H1 (cell line): Measurements from ENCODE around the gene KRT10. TPM values are rescaled to one million over a fixed set of nuclear protein-coding genes. Genes with fewer than 3 reads are reported as not detected.

Experiments used
- CTCF ChIA-PET: fragments of 300-600 bp; sonication (Branson Sonifier 250); formaldehyde crosslinking; loops from one replicate; lab custom pipeline; 2021; ENCODE audit not compliant: partially characterized antibody; lab: Charles Lee
- POLR2A ChIA-PET: fragments of 300-600 bp; sonication (Branson Sonifier 250); formaldehyde crosslinking; loops from one replicate; lab custom pipeline; 2021; ENCODE audit warnings: inconsistent platforms; ENCODE audit not compliant: partially characterized antibody; lab: Charles Lee
- DNase-seq, 2 experiments: peaks; one replicate each; pipeline versions ENCODE4 v3.0.0 to v3.0.0-alpha.2; 2010 to 2022; ENCODE audit warnings: low spot score in 2 of 2, low read depth in 1 of 2, mixed read lengths in 1 of 2
- FAIRE-seq: peaks from 2 replicates; lab custom pipeline; 2011; peaks lifted over from hg19 to GRCh38; lab: Jason Lieb, UNC
- H2AFZ ChIP-seq: 2 replicates; pipeline ENCODE4 v1.8.1; 2012; ENCODE audit warnings: low read length, inconsistent platforms
- H2AK5ac ChIP-seq: 2 replicates; pipeline ENCODE4 v1.6.1; 2013; ENCODE audit warnings: low read depth, low read length
- H2BK120ac ChIP-seq: replicated peaks from 2 replicates; pipeline ENCODE3; 2013; ENCODE audit warnings: low read depth, low read length, inconsistent platforms
- H2BK12ac ChIP-seq: 2 replicates; pipeline ENCODE4 v1.6.1; 2013; ENCODE audit warnings: low read depth, low read length
- H2BK15ac ChIP-seq: 2 replicates; pipeline ENCODE4 v1.6.1; 2013; ENCODE audit warnings: low read length
- H2BK20ac ChIP-seq: 2 replicates; pipeline ENCODE4 v1.6.1; 2013; ENCODE audit warnings: low read length
- H2BK5ac ChIP-seq: 2 replicates; pipeline ENCODE4 v1.6.1; 2013; ENCODE audit warnings: low read depth, low read length
- H3K14ac ChIP-seq: 2 replicates; pipeline ENCODE4 v1.6.1; 2013; ENCODE audit warnings: inconsistent platforms; ENCODE audit not compliant: insufficient read length
- H3K18ac ChIP-seq: 2 replicates; pipeline ENCODE4 v1.6.1; 2013; ENCODE audit warnings: low read length; ENCODE audit errors: extremely low read depth
- H3K23ac ChIP-seq: 2 replicates; pipeline ENCODE4 v1.6.1; 2013; ENCODE audit warnings: inconsistent platforms; ENCODE audit not compliant: insufficient read length
- H3K23me2 ChIP-seq: 2 replicates; pipeline ENCODE4 v1.6.1; 2013; ENCODE audit warnings: low read depth, low read length
- H3K27ac ChIP-seq: 2 replicates; pipeline ENCODE4 v1.6.1; 2011; ENCODE audit warnings: low read depth, low read length, inconsistent platforms
- H3K27me3 ChIP-seq, 4 experiments: replicated peaks in 1 of 4; 1 replicate in 1 of 4; 2 replicates in 3 of 4; pipeline versions ENCODE4 v1.6.1 to v1.8.1; 2011 to 2013; ENCODE audit warnings: low read length in 3 of 4, mild to moderate bottlenecking in 3 of 4, inconsistent platforms in 2 of 4, mixed read lengths in 2 of 4, moderate library complexity in 1 of 4; ENCODE audit not compliant: control insufficient read depth in 3 of 4, insufficient read depth in 3 of 4; ENCODE audit errors: extremely low read depth in 1 of 4
- H3K36me3 ChIP-seq, 4 experiments: 2 replicates each; pipeline versions ENCODE4 v1.6.1 to v1.8.1; 2011 to 2013; ENCODE audit warnings: mild to moderate bottlenecking in 4 of 4, low read length in 3 of 4, moderate library complexity in 2 of 4, control low read depth in 1 of 4, inconsistent platforms in 1 of 4; ENCODE audit not compliant: insufficient read depth in 4 of 4, control insufficient read depth in 2 of 4
- H3K4ac ChIP-seq: replicated peaks from 2 replicates; pipeline ENCODE3; 2013; ENCODE audit warnings: low read length, low read depth, mixed read lengths, inconsistent platforms; ENCODE audit not compliant: insufficient read length
- H3K4me1 ChIP-seq, 4 experiments: replicated peaks in 1 of 4; 1 replicate in 1 of 4; 2 replicates in 3 of 4; pipeline versions ENCODE4 v1.6.1 to v1.8.1; 2011 to 2013; ENCODE audit warnings: low read length in 3 of 4, inconsistent platforms in 2 of 4, mixed read lengths in 1 of 4; ENCODE audit not compliant: insufficient read depth in 4 of 4, control insufficient read depth in 3 of 4
- H3K4me2 ChIP-seq, 2 experiments: 2 replicates each; pipeline versions ENCODE4 v1.6.1 to v1.8.1; 2011 to 2013; ENCODE audit warnings: low read depth in 2 of 2, low read length in 2 of 2, control low read depth in 1 of 2, inconsistent platforms in 1 of 2, mild to moderate bottlenecking in 1 of 2; ENCODE audit not compliant: insufficient read depth in 1 of 2
- H3K4me3 ChIP-seq, 4 experiments: fragments of 200-600, 300-600 bp in 1 of 4; sonication (generic), shearing (Covaris generic), sonication (Bioruptor Twin) in 1 of 4; 2 replicates each; pipeline versions ENCODE4 v1.5.1 to v1.8.1; 2011 to 2016; ENCODE audit warnings: low read length in 4 of 4, low read depth in 3 of 4, control low read depth in 2 of 4, inconsistent platforms in 2 of 4, mild to moderate bottlenecking in 2 of 4, mixed read lengths in 1 of 4, moderate library complexity in 1 of 4; ENCODE audit not compliant: insufficient read depth in 2 of 4; ENCODE audit errors: extremely low read depth in 1 of 4
- H3K56ac ChIP-seq: replicated peaks from 2 replicates; pipeline ENCODE3; 2013; ENCODE audit warnings: low read depth, mild to moderate bottlenecking, mixed read lengths, low read length, inconsistent platforms; ENCODE audit not compliant: insufficient read length
- H3K79me1 ChIP-seq: 2 replicates; pipeline ENCODE4 v1.6.1; 2013; ENCODE audit warnings: low read depth, low read length, control low read depth
- H3K79me2 ChIP-seq, 2 experiments: 2 replicates each; pipeline versions ENCODE4 v1.6.1 to v1.8.1; 2012 to 2013; ENCODE audit warnings: low read length in 2 of 2, mild to moderate bottlenecking in 2 of 2, inconsistent platforms in 1 of 2; ENCODE audit not compliant: insufficient read depth in 2 of 2, control insufficient read depth in 1 of 2
- H3K9ac ChIP-seq, 4 experiments: replicated peaks in 1 of 4; 1 replicate in 1 of 4; 2 replicates in 3 of 4; pipeline versions ENCODE4 v1.6.1 to v1.8.1; 2011 to 2013; ENCODE audit warnings: low read depth in 3 of 4, low read length in 3 of 4, control low read depth in 2 of 4, mild to moderate bottlenecking in 2 of 4, moderate library complexity in 2 of 4, inconsistent platforms in 1 of 4; ENCODE audit errors: extremely low read depth in 1 of 4
- H3K9me3 ChIP-seq, 2 experiments: 2 replicates each; pipeline versions ENCODE4 v1.6.1 to v1.8.1; 2012 to 2013; ENCODE audit warnings: mild to moderate bottlenecking in 2 of 2, moderate library complexity in 2 of 2, control low read depth in 1 of 2, inconsistent platforms in 1 of 2, low read depth in 1 of 2, low read length in 1 of 2, mixed read lengths in 1 of 2; ENCODE audit not compliant: insufficient read depth in 2 of 2
- H4K20me1 ChIP-seq, 2 experiments: replicated peaks in 1 of 2; 2 replicates each; pipeline versions ENCODE3 to v1.8.1; 2011 to 2013; ENCODE audit warnings: inconsistent platforms in 2 of 2, low read length in 2 of 2, mild to moderate bottlenecking in 1 of 2; ENCODE audit not compliant: insufficient read depth in 2 of 2, control insufficient read depth in 1 of 2
- H4K5ac ChIP-seq: 2 replicates; pipeline ENCODE4 v1.6.1; 2013; ENCODE audit warnings: low read length, low read depth, mixed read lengths, inconsistent platforms; ENCODE audit not compliant: insufficient read length
- H4K8ac ChIP-seq: 2 replicates; pipeline ENCODE4 v1.8.0; 2013; ENCODE audit warnings: mild to moderate bottlenecking, moderate library complexity, low read length, inconsistent platforms; ENCODE audit not compliant: insufficient read depth; ENCODE audit errors: extremely low read depth
- H4K91ac ChIP-seq: replicated peaks from 2 replicates; pipeline ENCODE3; 2013; ENCODE audit warnings: low read length, mixed read lengths, inconsistent platforms; ENCODE audit not compliant: insufficient read length
- BRCA1 ChIP-seq: IDR thresholded peaks from 2 replicates; pipeline ENCODE4 v1.6.1; 2012; ENCODE audit warnings: low read depth, low read length, improper control_type of control experiment
- CBX8 ChIP-seq: fragments of 300-800, 300-1000 bp; sonication (generic); IDR thresholded peaks from 2 replicates; pipeline ENCODE4 v1.7.1; 2016; ENCODE audit warnings: low read depth, low read length, borderline replicate concordance
- HDAC2 ChIP-seq, 2 experiments: fragments of 300-600 bp in 1 of 2; sonication (generic) in 1 of 2; IDR thresholded peaks; 2 replicates each; pipeline ENCODE4 v1.6.1; 2011 to 2012; ENCODE audit warnings: low read depth in 2 of 2, low read length in 2 of 2, mild to moderate bottlenecking in 2 of 2, moderate library complexity in 2 of 2, borderline replicate concordance in 1 of 2, inconsistent platforms in 1 of 2
- JUN ChIP-seq: IDR thresholded peaks from 2 replicates; pipeline ENCODE4 v1.6.1; 2011; ENCODE audit warnings: low read depth, mild to moderate bottlenecking, improper control_type of control experiment, low read length
- KDM1A ChIP-seq: fragments of 200-600, 300-600 bp; sonication (generic); IDR thresholded peaks from 2 replicates; pipeline ENCODE4 v1.7.1; 2016; ENCODE audit warnings: mild to moderate bottlenecking, low read length, borderline replicate concordance
- POLR2AphosphoS5 ChIP-seq: IDR thresholded peaks from 2 replicates; pipeline ENCODE4 v1.6.1; 2011; ENCODE audit warnings: low read depth, low read length
- RFX5 ChIP-seq: IDR thresholded peaks from 2 replicates; pipeline ENCODE4 v1.6.1; 2011; ENCODE audit warnings: low read depth, low read length, improper control_type of control experiment, borderline replicate concordance
- SP1 ChIP-seq: IDR thresholded peaks from 2 replicates; pipeline ENCODE4 v1.6.1; 2011; ENCODE audit warnings: low read depth, low read length
- TCF12 ChIP-seq: IDR thresholded peaks from 2 replicates; pipeline ENCODE4 v1.6.1; 2011; ENCODE audit warnings: low read depth, mild to moderate bottlenecking, low read length
- TEAD4 ChIP-seq: IDR thresholded peaks from 2 replicates; pipeline ENCODE4 v1.6.1; 2012; ENCODE audit warnings: low read depth, low read length, inconsistent platforms, mixed read lengths
- WGBS, 2 experiments: shearing (Covaris generic) in 1 of 2; methylation state at CpG; one replicate each; pipeline versions ENCODE4 v1.1.6 to v1.1.7; 2013 to 2015; ENCODE audit warnings: low lambda C conversion rate in 2 of 2, mixed read lengths in 2 of 2, inconsistent platforms in 1 of 2, low coverage in 1 of 2, missing lambda C conversion rate in 1 of 2; ENCODE audit not compliant: insufficient replicate concordance in 2 of 2, insufficient coverage in 1 of 2, insufficient read length in 1 of 2; ENCODE audit errors: extremely low coverage in 1 of 2, missing lambda C conversion rate in 1 of 2; 5-methylcytosine and 5-hydroxymethylcytosine counted together
- polyA plus RNA-seq, 7 experiments: library from polyadenylated mRNA; depleted of rRNA in 3 of 7; stranded (reverse) in 5 of 7; unstranded in 2 of 7; fragments of >200 nt in 5 of 7; fragments of 200-250 nt in 2 of 7; gene quantifications; 1 replicate in 5 of 7; 2 replicates in 1 of 7; 4 replicates in 1 of 7; pipeline versions ENCODE4 v1.2.1 to v1.2.3, GENCODE V29; 2011 to 2013; ENCODE audit warnings: missing spikeins in 2 of 7, mixed read lengths in 2 of 7
- total RNA-seq: library from RNA; stranded (reverse); fragmentation: NEBNext Ultra II Directional; extraction: Animal tissue kit (Norgen Biotek cat#: 25700); gene quantifications from 2 replicates; pipeline ENCODE4 v1.2.1, GENCODE V29; 2021
- TF ChIP-seq, protein P1 (sequence below), 3 experiments: IDR thresholded peaks; 1 replicate in 2 of 3; 2 replicates in 1 of 3; pipeline versions ENCODE4 v1.5.1 to v1.6.1; 2011; ENCODE audit warnings: low read length in 3 of 3, mild to moderate bottlenecking in 3 of 3, inconsistent platforms in 2 of 3, low read depth in 1 of 3, moderate library complexity in 1 of 3; ENCODE audit not compliant: insufficient read depth in 1 of 3; ENCODE audit errors: control extremely low read depth in 1 of 3

The KRT10 gene
- total and polyA plus RNA-seq, 2 of the 8 experiments (the other 6 are each of a cell fraction or from before 2014, with no cell fraction given), result 3.5 to 39.4 TPM

DNA sequence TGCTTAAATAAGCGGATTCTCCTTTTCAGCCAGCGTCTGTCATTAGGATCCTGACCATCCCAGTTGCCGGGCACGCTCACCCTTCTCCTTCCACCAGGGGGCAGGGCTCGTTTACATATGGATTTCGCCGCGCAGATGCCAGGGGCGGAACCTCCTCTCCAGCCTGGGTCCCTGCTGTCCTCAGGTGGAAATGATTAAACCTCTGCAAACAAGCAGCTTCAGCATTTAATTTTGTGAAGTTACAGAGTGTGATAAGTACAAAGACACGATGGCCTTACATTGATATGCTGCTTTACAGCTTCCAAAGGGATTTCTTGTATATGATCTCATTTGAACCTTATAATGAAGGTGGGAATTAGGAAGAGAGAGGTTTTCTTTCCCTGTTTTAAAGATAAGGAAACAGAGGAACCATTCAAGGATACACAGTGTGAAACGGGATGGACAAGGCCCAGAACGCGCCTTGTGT is 18.8 kb downstream of the KRT10 start:
- no peaks in the 10 kb centered on the region for H3K4me1 ChIP-seq
- no peak overlapping the region for H2BK120ac ChIP-seq
- no peak overlapping the region for H4K8ac ChIP-seq
- no peaks in the 10 kb centered on the region for H4K20me1 ChIP-seq
- H2BK5ac ChIP-seq, result no peak overlapping the region
- no peak overlapping the region for H3K14ac ChIP-seq
- no peak overlapping the region for H3K4me2 ChIP-seq
- H4K5ac ChIP-seq, result no peak overlapping the region
- POLR2A ChIA-PET, result no interaction called here
- no peak overlapping the region for H2BK15ac ChIP-seq
- WGBS, 2 experiments, result 23% methylated on average over 13 of the region's 13 CpGs; no CpG with 5 or more reads in 1 of the 2 experiments
- CTCF ChIA-PET, result interaction anchor here (0.6 to 1.7 kb wide), 8 partner anchors 9 to 1109 kb away, joined by 3 to 6 read pairs (median 4); no protein-coding TSS in a partner anchor
- H2BK20ac ChIP-seq, result no peak overlapping the region
- H3K9me3 ChIP-seq, result no peaks in the 10 kb centered on the region
- no peak overlapping the region for H3K4ac ChIP-seq
- no peak overlapping the region for H3K18ac ChIP-seq
- H3K9ac ChIP-seq, result no peak overlapping the region
- H3K23me2 ChIP-seq, result no peaks in the 10 kb centered on the region
- peak in 1 of 2 experiments; percentile 90 for DNase-seq
- H3K79me2 ChIP-seq, result no peaks in the 10 kb centered on the region
- no peaks in the 10 kb centered on the region for H3K79me1 ChIP-seq
- H3K36me3 ChIP-seq, result no peaks in the 10 kb centered on the region
- no peak overlapping the region; the same call in 1 of the 2 replicates for H2AFZ ChIP-seq
- no peak overlapping the region for H4K91ac ChIP-seq
- peak; percentile 78 for FAIRE-seq
- H3K23ac ChIP-seq, result no peak overlapping the region
- no peak overlapping the region for H3K4me3 ChIP-seq
- no peak overlapping the region for H2BK12ac ChIP-seq
- 0 out of 7 replicates have a peak, but pooled peaks cover 0 to 3% (median 0%) of the 10 kb centered on the region in 4 experiments for H3K27me3 ChIP-seq
- H3K56ac ChIP-seq, result no peak overlapping the region
- no peak overlapping the region for H3K27ac ChIP-seq
- no peak overlapping the region for H2AK5ac ChIP-seq
- TF ChIP-seq, protein P1, sequence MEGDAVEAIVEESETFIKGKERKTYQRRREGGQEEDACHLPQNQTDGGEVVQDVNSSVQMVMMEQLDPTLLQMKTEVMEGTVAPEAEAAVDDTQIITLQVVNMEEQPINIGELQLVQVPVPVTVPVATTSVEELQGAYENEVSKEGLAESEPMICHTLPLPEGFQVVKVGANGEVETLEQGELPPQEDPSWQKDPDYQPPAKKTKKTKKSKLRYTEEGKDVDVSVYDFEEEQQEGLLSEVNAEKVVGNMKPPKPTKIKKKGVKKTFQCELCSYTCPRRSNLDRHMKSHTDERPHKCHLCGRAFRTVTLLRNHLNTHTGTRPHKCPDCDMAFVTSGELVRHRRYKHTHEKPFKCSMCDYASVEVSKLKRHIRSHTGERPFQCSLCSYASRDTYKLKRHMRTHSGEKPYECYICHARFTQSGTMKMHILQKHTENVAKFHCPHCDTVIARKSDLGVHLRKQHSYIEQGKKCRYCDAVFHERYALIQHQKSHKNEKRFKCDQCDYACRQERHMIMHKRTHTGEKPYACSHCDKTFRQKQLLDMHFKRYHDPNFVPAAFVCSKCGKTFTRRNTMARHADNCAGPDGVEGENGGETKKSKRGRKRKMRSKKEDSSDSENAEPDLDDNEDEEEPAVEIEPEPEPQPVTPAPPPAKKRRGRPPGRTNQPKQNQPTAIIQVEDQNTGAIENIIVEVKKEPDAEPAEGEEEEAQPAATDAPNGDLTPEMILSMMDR (IDR thresholded peaks at IDR 0.05; ENCODE audit: control extremely low read depth in 1 of 3, insufficient read depth in 1 of 3, low read depth in 1 of 3, low read length in 3 of 3), result peak; percentile 87 to 88 (median 87)
- TF ChIP-seq RFX5, result no peak
- TF ChIP-seq POLR2AphosphoS5, result no peak
- TF ChIP-seq HDAC2 (IDR thresholded peaks at IDR 0.05; ENCODE audit: borderline replicate concordance in 1 of 2, low read depth in 2 of 2, low read length in 2 of 2), result no peak
- TF ChIP-seq CBX8, result no peak
- TF ChIP-seq TCF12, result no peak
- TF ChIP-seq SP1, result no peak
- no peak for TF ChIP-seq KDM1A
- TF ChIP-seq TEAD4, result 0 out of 2 replicates have a peak, but pooled peaks have one; percentile 22
- no peak for TF ChIP-seq BRCA1
- no peak for TF ChIP-seq JUN
